GM21529 (cell line): ENCODE results near the gene CKS2.
"Not testable (repeated sequence)": the region's sequence is repeated elsewhere in the genome, so short reads cannot be mapped to it uniquely, and the experiment has no call there.

ENCODE experiments used
- ATAC-seq: cut with Tn5 transposase; IDR thresholded peaks from one replicate; pipeline ENCODE4 v1.9.1; 2021; ENCODE audit not compliant: unreplicated experiment

CKS2 gene

DNA sequence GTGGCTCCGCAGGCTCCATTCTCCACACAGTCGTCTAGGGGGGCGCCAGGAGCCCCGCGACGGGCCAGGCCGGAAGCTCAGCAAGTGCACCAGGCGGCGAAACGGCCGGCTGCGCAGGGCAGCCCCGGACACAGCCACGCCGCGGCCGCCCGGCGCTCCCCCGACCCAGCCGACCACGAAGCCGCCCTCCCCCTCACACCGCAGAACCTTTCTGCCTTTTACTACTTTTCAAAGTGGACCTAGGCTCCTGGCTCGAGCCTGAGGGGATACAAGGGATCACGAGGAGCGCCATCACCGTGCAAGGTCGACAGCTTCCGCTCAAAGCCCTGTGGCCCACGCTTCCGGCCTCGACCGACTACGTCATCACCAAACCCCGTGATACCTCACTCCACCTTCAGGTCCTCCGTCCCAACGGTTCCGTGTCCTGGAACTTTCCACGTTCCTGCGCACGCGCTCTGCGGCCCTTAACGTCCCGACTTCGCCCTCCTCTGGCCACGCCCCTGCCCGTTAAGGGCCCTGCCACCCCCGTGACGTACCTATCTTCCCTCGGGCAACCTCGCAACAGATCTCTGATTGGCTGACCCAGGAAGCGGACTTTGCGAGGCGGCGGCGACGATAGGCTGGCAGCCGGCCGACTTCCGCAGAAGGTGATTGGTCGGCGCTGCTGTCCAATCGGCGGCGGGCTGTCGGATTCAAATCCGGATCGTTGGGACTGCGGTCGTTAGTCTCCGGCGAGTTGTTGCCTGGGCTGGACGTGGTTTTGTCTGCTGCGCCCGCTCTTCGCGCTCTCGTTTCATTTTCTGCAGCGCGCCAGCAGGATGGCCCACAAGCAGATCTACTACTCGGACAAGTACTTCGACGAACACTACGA, at the start of gene CKS2:
TSS of gene CKS2 (plus strand) at position 721 of the 871 bp plus-strand sequence. CDS start at position 819, 98 bp downstream.
- peak; percentile 88 for ATAC-seq

DNA sequence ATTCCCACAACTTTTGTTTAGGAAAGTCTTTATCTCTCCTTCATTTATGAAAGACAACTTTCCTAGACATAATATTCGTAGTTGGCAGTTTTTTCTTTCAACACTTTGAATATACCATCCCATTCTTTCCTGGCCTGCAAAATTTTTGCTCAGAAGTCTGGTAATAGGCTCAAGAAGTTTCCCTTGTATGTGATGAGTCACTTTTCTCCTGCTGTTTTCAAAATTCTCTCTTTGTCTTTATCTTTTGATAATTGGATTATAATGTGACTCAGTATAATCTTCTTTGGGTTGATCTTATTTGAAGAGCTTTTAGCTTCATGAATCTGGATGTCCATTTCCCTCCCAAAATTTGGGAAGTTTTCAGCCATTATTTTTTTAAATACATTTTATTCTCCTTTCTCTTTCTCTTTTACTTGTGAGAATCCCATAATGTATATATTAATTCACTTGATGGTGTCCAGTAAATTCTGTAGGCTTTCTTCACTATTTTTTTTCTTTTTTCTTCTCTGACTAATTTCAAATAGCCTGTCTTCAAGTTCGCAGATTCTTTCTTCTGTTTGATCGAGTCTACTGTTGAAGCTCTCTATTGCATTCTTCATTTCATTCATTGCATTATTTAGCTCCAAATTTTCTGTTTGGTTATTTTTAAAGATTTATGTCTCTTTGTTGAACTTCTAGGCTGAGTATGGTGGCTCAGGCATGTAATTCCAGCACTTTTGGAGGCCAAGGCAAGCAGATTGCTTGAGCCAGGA, 37.3 kb upstream of the CKS2 start:
- no peak for ATAC-seq

GRCh38 chr9:89274838-89275237, 36.2 kb upstream of the CKS2 start:
- ATAC-seq = no peak

GRCh38 chr9:89276040-89276439, 35.0 kb upstream of the CKS2 start:
- not testable (repeated sequence) for ATAC-seq

- no peak for ATAC-seq
These were observed 34.0 kb upstream of the CKS2 start for GRCh38 chr9:89277043-89277442.

DNA sequence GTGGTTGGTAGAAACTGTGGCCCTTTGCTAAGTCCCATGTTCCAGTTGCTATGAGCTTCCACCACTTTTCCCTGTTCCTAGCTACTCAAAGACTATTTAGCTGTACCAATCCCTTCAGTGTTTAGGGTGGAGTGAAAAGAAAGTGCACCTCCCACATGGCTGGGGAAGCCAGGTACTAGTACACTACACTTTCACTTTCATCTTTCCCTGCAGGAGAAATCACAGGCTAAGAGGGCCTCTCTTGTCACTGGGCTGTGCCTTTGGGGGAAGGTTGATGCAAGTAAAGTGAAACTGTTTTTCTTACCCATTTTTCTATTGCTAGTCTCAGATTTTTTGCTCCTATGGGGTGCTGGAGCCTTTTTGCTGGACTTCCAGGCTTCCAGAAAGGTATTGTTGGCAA, 33.5 kb upstream of the CKS2 start:
- ATAC-seq = peak; percentile 69

DNA sequence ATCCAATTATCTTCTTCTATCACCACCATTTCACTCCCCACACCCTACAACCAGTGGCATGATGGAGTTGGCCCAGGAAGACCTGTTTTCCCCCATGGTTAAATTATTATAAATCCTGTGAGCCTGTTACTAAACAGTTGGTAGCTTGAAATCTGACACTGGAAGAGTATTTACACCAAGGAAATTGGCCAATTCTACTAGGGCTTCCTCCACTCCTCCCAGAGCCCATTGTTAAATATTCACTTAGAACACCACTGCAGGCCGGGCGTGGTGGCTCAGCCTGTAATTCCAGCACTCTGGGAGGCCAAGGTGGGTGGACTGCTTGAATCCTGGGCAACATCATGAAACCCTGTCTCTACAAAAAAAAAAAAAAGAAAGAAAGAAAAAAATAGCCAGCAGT, 32.4 kb upstream of the CKS2 start:
- no peak for ATAC-seq

DNA sequence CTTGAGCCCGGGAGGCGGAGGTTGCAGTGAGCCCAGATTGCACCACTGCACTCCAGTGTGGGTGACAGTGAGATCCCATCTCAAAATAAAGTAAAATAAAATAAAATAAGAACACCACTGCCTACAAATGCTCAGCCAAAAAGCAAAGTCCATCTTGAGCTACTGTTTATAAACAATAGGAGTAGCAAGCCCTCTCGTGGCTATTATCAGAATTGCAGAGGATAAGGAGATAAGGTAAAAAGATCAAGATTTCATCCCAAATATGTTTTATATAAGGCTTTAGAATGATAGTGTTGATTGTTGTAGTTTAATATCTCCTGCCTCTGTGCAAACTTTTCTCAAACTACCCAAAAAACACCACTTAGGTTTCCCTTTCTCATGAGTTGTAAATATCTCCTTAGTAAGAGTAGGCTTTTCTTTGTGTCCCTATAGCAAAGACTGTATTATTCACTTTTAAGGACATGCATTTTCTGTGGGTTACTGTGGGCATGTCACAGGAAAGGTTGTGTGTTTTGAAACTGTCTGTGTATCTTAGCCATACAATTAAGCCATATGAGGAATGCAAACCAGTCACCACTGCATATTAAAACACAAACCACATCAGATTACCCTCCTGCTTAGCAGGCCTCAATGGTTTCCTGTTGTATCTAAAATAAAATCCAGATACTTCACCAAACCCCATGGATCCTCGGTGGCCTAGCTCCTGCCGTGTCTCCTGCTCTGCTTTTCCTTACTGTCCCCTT, 31.8 kb upstream of the CKS2 start:
- no peak for ATAC-seq

DNA sequence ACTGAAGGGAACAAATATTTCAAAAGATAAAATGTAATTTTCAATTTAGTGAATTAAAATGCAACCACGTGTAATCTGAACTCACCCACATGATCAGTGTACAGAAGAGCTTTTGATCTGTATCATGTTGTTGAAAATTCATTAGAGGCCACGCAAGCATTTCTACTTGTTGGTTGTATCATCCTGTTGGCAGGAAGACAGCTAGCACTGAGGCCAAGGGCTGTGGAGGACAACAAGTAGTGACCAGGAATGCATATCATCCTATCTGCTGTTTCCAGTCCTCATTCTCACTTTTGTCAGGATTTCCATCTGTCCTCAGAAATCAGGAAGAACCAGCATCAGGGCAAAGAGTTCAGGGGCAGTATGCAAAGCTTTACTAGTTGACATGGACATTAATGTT, 29.9 kb upstream of the CKS2 start:
- ATAC-seq = no peak

DNA sequence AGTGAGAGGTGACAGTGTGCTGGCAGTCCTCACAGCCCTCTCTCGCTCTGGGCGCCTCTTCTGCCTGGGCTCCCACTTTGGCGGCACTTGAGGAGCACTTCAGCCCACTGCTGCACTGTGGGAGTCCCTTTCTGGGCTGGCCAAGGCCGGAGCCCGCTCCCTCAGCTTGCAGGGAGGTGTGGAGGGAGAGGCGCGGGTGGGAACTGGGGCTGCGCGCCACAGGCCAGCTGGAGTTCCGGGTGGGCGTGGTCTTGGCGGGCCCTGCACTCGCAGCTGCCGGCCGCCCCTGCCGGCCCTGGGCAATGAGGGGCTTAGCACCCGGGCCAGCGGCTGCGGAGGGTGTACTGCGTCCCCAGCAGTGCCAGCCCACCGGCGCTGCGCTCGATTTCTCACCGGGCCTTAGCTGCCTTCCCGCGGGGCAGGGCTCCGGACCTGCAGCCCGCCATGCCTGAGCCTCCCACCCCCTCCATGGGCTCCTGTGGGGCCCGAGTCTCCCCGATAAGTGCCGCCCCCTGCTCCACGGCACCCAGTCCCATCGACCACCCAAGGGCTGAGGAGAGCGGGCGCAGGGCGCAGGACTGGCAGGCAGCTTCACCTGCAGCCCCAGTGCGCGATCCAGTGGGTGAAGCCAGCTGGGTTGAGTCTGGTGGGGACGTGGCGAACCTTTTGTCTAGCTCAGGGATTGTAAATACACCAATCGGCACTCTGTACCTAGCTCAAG, 28.6 kb upstream of the CKS2 start:
- not testable (repeated sequence) for ATAC-seq

- no peak for ATAC-seq
These were observed 26.9 kb upstream of the CKS2 start for GRCh38 chr9:89284076-89284475.

- no peak for ATAC-seq
These were observed 19.3 kb upstream of the CKS2 start for GRCh38 chr9:89291741-89292140.

- ATAC-seq = no peak
These were observed 18.0 kb upstream of the CKS2 start for GRCh38 chr9:89293014-89293413.

- no peak for ATAC-seq
These were observed 15.6 kb upstream of the CKS2 start for GRCh38 chr9:89295400-89295799.

DNA sequence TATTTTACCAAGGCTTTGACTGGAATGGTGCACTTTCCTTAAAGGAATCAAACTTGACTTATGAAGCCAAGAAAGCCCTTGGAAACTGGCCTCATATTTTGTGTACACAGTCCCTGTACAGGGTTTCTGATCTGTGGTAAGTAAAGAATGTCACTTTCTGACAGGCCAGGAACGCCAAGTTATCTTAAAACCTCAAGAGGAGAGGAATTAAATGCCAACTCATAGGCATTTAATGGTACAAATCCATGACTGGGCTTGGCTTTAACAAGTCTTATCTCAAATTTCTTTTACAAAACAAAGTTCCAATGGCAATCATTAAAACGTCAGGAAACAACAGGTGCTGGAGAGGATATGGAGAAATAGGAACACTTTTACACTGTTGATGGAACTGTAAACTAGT, 9.0 kb upstream of the CKS2 start:
- not testable (repeated sequence) for ATAC-seq

DNA sequence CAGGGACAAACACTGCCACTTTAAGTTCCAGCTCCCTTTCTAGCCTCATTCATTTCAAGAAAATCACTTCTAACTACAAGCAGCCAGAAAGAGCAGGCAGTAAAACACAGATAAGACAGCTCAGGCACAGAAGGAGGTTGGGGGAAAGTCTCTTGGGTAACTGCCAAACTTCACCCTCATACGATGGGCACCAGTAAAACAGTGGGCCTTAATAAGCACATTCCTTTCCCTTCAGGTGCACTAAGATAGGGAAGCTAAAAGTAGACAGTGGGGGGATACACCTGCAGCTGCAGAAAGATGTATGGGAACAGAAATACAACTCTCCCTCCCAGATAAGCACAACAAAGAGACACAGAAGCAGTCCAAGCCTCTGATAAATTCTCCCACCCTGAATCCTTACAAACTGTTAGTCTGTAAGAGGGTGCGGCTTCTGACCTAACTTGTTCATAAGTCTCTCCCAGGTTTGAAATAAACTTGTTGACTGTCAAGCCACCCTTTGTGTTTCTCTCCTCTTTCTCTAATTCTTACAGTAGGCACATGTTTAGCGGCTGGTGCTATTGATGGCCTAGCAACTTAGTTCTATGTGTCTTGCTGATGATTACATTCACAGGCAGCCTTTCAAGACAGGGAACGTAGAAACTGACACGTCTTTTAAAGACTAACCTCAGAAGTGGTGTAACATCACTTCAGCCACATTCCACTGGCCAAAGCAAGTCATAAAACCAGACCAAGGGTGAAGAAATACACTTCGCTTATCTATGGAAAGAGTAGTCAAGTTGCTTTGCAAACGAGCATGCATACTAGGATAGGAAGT, 6.8 kb upstream of the CKS2 start:
- peak; percentile 19 for ATAC-seq

- peak; percentile 64 for ATAC-seq
These were observed 6.2 kb upstream of the CKS2 start for GRCh38 chr9:89304834-89305188.

DNA sequence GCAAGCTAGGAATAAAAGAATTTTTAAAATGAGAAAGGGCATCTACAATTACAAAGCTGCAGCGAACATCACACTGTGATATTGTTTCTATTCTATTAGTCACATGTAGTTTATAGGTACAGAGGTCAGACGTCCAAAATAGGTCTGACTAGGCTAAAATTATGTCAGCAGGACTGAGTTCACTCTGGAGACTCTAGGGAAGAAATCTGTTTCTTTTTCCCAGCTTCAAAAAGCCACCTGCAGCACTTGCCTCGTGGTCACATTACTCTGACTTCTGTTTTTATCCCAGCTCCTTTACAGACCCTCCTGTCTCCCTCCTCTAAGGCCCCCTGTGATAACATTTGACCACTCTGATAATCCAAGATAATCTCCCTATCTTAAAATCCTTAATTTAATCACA, 5.1 kb upstream of the CKS2 start:
- no peak for ATAC-seq

DNA sequence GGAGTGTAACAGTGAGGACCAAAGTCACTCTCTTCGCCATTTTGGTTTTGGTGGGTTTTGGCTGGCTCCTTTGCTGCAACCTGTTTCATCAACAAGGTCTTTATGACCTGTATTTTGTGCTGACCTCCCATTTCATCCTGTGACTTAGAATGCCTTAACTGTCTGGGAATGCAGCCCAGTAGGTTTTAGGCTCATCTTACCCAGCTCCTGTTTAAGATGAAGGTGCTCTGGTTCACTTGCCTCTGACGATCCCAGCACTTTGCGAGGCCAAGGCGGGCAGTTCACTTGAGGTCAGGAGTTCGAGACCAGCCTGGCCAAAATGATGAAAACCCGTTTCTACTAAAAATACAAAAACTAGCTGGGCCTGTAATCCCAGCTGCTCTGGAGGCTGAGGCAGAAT, 1.8 kb upstream of the CKS2 start:
- ATAC-seq = no peak
